8988T (cell line): ENCODE results near the gene HABP2.

Source experiments
- DNase-seq: peaks from one replicate; pipeline ENCODE4 v3.0.0; 2011

The HABP2 gene

DNA sequence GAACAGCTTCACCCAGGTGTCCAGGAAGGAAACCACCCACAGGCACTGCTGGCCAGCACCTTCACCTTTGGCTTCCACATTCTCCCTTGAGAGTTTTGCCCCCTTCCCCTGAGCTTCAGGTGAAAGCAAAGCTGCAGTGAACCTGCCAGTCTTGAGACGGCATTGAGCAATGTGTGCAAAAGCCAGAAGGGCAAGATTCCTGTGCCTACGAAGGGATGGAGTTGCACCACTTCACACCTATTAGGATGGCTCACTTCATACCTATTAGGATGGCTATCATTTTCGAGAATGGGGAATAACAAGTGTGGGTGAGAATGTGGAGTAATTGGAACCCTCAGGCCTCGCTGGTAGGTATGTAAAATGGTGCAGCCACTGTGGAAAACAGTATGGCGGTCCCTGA lies 7.2 kb downstream of the HABP2 start:
- DNase-seq: no peak

DNA sequence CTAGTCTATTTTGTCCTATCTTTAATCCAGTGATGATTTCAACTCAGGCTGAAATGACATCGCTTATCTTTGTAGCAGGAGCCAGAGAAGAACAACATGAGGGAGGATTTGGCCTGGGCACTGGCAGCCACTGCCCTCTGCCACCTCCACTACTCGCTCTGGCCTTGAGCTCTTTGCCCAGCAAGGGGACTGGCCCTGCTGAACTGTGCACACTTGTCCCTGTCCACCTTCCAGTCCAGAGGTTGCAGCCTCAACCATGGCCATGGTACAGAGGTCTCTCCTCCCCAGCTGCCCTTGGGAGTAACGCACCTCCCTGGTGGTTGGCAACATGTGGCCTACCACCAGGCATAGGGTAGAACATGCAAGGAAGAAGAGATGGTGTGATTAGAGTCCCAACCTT lies 8.4 kb downstream of the HABP2 start:
- no peak for DNase-seq

DNA sequence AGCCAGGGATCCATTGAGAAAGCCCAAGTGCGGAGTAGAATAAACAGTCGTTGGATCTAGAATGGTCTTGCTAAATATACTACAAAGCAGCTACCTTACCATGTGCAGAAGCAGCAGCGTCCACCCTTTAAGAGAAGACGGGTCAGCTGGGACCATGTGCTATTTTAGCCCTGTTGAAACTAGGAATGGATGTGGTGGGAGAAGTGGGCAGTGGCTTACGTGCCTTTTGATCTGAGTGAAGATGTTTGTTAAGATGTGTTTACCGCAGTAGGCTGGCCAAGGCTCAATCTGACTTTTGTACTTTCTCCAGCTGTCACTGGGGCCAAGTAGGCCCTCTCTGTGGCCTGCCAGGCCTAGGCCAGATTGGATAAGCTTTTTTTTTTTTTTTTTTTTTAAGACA lies 9.2 kb downstream of the HABP2 start:
- no peak for DNase-seq

DNA sequence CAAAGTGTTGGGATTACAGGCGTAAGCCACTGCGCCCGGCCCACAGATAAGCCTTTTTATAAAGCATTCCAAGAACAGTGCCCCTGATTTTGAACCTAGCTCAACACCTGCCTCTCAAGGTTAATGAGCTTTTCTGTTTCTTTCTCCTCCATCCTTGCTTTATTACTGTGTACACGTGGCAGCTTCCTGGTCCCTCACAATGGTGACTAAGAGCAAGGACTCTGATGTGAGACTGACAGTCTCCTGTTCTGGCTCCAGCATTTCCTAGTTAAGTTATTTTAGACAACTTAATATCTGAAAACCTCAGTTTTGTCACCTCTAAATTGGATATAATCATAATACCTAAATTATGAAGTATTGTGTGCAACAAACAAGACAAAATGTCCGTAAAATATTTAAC lies 9.9 kb downstream of the HABP2 start:
- no peak for DNase-seq

DNA sequence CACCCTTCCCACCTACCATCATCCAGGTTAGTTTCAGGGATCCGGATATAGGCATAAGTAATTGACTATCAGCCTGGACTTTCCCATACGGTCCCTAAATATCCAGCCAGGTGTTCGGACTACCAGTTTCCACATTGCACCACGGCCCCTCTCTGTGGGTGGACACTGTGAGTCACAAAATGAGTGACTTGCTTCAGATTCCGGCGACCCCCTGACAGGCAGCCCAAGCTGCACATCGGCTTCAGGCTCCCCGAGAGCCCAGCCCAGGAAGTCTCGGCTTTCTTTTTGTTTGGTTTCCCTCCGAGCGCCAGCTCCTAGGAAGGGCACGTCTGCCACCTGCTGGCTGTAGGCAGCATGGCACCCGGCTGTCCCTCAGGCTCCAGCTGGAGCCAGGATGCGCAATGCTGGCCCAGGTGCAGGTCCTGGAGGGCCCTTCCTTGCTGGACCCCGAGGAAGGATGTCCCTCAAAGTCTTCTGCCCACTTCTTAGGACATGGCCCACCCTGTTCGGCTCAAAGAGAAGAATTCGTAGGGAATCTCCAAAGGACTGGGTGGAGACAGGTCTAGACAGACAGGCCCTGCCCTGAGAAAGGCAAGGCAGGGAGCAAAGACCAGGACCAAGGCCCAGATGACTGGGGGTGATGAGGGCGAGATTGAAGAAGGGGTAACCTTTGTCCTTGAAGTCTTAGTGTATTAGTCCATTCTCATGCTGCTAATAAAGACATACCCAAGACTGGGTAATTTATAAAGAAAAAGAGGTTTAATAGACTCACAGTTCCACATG lies 10.6 kb downstream of the HABP2 start:
- peak; percentile 75 for DNase-seq

DNA sequence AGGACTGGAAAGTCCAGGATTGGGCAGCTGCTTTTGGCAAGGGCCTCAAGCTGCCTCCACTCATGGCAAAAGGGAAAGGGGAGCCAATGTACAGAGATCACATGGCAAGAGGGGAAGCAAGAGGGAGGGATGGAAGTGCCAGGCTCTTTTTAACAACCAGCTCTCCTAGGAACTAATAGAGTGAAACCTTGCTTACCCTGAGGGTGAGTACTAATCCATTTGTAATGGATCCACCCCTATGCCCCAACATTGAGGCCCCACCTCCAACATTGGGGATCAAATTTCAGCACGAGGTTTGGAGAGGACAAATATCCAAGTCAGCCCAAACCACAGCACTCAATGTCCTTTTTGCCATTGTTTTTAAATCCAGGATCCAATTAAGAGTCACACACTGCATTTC lies 12.5 kb downstream of the HABP2 start:
- DNase-seq: no peak

DNA sequence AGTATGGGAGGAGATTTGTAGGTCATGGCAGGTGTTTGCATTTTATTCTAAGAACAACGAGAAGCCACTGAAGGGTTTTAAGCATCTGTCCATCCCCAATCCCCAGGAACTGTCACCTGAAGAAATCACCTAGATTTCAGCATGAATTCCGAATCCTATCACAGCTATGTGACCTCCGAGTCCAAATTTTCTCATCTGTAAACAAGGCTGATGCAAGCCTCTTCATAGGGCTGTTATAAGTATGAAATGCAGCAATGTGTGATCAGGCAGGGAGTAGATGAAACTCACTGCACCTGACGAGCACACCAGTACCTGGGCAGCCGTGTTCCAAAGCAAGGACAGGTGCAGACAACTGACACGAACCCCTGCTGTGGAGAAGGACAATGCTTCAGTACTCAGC lies 14.0 kb downstream of the HABP2 start:
- no peak for DNase-seq

DNA sequence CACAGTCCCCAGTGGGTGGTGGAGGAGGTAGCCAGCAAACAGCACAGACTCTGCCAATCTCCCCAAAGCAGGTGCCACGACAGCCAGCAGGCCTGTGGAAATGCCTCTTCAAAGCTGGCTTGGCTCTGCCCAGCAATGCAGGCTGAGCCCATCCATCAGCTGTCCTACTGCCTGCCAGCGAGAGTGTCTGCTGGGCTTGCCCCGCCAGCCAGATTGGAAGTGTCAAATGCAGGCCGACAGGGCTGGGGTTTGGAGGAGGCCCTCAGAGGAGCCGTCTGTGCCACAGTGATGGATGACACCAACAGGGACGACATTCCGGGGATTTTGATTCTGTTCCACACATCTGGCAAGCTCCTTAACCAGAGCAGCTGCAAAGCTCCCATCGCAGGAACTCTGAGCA lies 16.7 kb downstream of the HABP2 start:
- no peak for DNase-seq

DNA sequence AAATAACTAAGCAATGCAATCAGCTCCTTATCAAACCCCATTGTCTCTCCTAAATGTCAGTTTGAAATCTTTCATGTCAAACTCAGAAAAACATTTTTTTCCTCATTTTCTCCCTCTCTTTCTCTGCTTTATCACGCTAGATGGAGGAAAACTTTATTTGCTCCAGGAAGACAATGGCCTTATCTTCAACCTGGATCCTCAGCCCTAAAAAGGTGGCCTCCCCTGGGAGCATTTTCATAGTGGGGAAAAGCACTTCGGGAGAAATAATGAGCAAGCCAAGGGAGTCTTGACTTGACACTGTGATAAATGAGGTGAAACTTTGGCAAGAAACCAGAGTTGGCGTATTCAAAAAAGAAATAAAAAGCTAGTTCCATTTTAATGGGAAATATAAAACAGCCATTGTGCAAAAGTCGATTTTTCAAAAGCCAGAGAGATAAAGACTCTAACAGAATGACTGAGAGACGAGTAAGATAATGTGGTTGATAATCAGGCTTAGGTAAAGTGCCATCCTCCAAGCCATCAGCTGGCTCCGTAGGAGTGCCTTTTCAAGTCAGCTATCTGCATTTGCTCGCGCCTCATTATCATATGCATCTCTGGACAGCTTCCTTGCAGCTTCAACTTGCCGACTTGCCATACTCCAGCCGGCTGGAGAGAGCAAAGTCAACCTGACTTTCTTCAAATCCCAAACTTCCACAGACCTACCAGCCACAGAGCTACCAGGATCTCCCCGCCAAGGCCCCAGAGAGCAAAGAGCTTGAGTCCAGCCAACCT lies 19.9 kb downstream of the HABP2 start:
- DNase-seq: no peak

DNA sequence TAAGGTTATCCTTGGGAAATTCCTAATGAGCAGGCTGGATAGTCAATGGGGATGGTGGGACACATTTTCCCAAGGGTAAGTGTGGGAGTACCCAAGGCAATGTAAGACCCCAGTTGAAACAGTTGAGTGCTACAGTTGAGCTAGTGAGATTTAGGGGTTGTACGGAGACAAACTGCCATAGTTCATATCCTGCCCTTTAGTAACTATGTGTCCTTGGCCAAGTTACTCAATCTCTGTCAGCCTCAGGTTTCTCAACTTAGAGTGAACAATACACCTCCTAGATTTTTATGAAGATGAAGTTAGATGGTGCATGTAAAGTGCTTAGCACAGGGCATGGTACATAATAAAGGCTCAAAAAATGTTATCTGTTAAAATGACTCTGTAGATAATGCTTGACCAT lies 20.5 kb downstream of the HABP2 start:
- no peak for DNase-seq

DNA sequence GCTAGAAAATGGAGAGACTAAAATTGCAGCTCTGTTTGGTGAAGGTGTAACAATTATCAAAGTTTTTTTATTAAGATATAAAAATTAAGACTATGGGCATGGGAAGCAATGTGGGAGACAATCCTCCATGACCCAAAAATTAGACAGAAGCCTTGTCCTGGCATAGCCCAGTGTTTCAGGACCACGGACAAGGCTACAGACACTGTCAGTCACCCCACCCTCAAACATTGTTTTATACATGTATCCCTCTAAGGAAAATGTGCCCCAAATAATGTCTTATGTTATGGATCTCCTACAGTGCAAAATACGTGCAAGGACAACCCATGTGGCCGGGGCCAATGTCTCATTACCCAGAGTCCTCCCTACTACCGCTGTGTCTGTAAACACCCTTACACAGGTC lies 24.0 kb downstream of the HABP2 start:
- no peak for DNase-seq

DNA sequence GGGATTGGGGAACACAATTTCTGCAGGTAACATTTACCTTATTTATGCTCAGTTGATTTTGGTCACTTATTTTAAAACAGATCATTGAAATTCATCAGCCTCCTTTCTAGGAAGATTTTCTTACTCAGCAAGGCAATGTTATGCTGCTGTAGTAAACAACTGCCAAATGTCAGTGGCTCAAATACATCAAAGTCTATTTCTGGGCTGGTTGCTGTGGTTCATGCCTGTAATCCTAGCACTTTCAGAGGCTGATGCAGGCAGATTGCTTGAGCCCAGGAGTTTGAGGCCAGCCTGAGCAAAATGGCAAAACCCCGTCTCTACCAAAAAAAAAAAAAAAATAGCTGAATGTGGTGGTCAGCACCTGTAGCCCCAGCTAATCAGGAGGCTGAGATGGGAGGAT lies 25.9 kb downstream of the HABP2 start:
- no peak for DNase-seq

DNA sequence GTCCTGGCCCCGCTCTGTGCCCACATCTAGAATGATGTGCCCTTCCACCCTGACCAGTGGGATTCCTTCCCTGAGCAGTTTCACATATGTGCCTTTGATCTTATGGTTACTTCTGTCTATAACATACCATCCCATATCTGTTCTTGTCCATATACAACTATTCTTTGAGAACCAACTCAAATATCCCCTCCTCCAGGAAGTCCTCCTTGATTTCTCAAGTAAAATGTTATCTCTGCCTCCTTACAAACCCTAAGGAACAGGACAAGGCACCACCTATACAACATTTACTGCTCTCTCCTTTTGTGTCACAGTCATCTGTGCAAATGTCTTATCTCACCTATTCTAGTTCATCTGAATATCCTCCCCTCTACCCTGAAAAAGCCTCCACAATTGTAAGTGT lies 28.2 kb downstream of the HABP2 start:
- DNase-seq: no peak

DNA sequence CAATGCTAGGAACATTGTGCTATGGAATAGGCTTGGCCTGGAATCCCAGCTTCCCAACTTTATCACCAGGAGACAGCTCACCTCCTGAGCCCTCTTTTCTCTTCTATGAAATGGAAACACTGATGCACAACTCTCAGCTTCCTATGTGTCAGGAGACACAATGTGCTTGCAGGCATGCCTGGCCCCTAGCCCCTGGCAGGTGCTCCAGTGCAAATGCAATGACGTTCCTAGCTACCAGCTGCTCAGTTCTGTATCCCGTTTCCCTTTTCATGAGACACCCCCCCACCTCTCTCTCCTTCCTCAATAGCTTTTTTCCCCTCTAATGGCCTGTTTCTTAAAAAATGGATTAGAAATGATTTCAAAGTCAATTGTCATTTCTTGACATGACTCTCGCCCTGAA lies 30.7 kb downstream of the HABP2 start:
- DNase-seq: no peak

DNA sequence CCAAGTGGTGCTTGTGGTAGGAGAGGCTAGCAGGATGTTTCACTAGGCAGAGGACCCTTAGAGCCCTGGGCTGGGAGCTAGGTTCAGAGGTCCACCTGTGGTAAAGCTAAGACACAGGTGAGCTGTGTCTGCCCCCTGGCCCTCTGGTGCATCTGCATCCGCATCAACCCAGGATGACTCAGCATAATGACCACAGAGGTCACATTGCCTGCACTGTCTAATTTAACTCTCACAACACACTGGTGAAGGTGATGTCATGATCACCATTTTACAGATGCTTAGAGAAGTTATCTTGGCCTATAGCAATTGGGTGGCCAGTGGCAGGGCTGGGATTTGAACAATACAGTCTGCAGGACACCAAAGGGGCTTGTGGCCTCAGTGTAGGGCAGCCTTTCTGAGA lies 33.1 kb downstream of the HABP2 start:
- DNase-seq: no peak

DNA sequence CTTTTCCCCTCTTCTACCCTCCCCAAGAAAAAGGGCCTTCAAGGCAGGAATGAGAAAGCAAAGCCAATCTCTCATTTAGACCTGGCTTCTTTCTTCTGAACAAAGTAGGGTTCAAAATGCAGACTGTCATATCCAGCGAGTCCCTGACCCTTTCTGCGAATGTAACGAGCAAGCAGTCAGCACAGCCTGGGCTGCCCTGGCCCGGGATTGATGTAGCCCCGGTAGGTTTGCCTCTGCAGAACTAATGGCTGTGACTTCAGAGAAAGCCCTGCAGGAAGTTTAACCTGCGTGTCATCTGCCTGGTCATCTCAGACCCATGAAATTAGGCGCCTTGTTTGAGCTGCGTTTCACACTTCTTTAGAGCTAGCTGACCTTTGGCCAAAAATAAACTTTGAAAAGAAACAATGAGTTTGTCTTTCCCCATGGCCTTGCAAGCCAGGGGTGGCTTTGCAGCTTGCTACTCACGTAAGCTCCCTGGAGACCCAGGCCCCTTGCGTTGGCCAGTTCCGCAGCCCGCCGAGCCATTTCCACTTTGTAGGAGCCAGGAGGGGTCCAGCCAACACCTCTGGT lies 36.4 kb downstream of the HABP2 start:
- DNase-seq: no peak

DNA sequence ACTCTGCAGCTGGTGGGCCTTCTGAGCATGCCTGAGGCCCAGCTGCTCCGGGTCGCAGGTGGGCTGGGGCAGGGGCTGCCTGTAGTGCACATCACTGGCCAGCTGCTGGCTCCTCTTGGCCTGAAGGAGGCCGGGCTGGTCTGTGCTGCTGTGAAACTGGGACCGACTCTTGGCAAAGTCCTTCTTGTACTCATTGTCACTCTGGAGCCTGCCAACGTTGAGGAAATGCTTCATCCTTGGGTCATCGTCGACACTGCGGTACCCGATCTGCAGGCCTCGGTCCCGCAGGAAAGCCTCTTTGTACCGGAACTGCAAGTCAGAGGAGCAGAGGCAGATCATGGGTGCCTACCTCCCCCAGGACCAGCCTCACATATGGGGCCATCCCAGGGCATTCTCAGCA lies 37.7 kb downstream of the HABP2 start:
- DNase-seq: no peak

DNA sequence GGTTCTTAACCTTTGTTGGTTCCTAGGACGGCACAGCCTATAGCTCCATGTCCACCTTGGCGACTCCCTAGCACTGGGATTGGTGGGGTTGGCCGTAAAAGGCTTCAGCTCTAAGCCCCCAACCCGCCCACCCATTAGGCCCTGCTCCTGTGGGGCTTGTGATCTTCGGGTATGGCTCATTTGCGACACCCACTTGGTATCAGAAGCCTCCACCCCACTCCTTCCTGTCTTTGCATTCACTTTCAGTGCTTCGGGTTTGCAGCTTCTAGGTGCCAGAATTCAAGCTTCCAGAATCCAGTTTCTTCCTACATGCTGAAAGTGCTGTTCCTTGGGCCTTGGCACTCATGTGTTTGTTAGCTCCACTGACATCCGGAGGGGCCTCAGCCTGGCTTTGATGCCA lies 39.5 kb downstream of the HABP2 start:
- no peak for DNase-seq

DNA sequence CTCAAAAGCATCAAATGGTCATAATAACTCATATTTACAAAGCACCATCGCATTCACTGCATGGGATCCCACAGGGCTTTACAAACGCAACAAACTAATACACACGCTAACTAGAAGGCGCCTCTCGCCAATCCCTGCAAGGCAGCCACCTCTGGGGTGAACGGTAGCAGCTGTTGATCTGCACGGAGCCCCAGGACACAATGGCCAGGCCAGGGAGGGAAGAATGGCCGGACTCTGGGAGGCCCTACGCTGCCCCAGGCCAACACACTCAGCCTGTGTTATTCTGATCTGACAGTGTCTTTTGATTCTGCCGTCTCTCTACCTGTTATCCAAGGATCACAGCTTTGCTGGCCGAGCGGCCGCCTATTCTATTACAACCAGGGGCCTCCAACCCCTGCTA lies 41.8 kb downstream of the HABP2 start:
- no peak for DNase-seq

DNA sequence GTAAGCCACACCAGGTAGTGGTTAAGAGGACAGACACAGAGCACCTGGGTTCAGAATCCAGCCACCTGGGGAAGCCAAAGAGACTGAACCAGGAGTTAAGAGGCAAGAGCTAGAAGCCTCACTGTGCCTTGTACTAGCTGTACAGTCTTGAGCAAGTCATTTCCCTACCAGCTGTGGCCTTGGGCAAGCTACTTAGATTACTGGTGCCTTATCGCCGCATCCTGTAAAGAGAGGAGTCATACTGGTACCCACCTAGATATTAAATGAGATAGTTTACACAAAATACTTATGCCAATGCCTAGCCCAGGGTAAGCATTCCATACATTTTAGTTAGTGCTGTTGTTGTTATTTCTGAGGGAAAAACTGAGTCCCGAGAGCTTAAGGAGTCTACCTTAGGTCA lies 47.7 kb downstream of the HABP2 start:
- DNase-seq: no peak

DNA sequence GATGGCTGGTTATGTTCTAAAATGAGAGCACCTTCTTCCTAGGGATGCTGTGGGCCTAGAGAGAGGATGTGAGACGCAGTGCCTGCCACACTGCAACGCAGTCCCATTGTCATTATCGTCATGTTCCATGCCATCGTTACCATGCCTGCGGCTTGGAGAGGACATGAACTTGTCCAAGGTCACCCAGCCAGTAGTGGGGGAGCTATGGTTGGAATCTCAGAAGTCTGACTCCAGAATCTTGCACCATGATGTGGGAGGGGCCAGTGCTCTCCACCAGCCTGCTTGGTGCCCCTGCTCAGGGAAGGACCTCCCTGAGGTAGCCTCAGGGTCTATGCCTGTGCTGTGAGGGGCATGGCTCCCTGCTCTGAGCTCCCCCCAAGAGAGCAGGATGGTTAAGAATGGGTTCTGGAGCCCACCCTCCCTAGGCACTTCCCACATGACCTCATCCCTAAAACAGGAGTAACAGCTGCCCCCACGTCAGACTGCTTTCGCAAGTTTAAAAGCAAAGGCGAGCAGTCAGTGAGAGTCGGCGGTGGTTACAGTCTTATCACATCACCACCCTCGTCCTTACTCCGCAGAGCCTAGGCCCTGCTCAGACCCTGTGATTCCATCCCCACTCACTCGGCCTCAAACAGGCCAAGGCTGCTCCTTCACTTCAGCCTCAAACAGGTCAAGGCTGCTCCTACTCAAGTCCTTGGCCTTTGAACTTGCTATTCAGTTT lies 50.4 kb downstream of the HABP2 start:
- no peak for DNase-seq

DNA sequence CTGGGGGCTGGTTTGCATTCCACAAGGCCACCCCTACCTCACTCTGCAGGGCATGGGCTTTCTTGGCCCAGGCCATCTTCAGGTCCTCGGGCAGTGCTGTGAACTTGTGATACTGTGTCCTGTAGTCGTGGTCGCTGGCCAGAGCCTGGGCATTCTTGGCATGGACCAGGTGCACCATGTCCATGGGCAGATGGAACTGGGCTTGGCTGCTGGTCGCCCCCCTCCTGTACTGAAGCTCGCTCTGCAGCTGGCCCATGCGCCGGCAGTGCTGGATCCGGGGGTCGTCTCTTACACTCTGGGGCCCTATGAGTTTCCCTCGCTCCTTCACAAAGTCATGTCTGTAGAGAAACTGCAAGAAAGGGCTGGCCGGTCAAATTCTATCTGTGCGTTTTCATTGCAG lies 51.7 kb downstream of the HABP2 start:
- no peak for DNase-seq

DNA sequence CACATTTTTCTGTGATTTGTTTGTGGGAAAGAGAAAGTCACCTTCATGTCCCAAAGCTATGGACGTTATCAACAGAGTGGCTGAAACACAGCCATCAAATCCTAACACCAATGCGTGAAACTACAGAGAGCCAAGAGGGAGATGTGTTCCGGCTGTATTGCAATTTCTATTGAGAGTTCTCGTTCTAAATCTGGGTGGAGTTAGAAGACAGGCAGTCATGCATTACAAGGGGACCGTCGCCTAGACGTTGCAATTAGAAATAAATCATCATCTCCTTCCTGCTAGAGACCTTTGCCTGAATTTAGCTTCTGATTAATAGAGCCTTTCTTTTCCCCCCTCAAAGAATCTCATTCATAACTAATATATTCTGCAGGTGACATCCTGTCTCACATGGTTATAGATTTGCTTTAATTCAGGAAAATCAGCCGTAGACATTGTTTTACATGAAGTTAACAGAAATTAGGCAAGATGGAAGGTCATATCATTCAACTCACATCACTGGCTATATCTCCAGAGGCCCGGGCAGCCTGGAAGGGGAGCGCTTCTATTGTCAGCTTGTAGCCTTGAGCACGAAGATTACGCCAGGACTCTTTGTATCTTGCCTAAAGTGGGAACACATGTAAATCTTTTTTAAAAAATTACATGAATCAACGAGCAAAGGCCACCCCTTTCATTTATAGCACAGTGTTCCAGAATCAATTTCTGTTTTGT lies 52.6 kb downstream of the HABP2 start:
- DNase-seq: no peak
